Epidermal melanocyte (primary cell): Measurements from ENCODE around the gene OGFOD2.

Source experiments
- DNase-seq: peaks from one replicate; pipeline ENCODE4 v3.0.0; 2011; ENCODE audit warnings: low spot score; ENCODE audit not compliant: insufficient read length

The OGFOD2 gene

GRCh38 chr12:122977153-122977552, 2.1 kb downstream of the OGFOD2 start:
- no peak for DNase-seq

GRCh38 chr12:122977655-122978392, 2.8 kb downstream of the OGFOD2 start:
- no peak for DNase-seq

GRCh38 chr12:122978507-122978955, 3.5 kb downstream of the OGFOD2 start:
- no peak for DNase-seq

GRCh38 chr12:122979001-122979907, 4.2 kb downstream of the OGFOD2 start:
- DNase-seq, result no peak

GRCh38 chr12:122979908-122980182, 4.8 kb downstream of the OGFOD2 start:
- DNase-seq, result no peak

- DNase-seq, result peak; percentile 83
These were observed 5.4 kb downstream of the OGFOD2 start, which contains the start of gene ARL6IP4 for GRCh38 chr12:122980183-122981035. Gene ARL6IP4 (plus strand): TSS chr12:122980681. CDS start chr12:122981140, 459 bp downstream.

GRCh38 chr12:122981036-122981471, 6.0 kb downstream of the OGFOD2 start:
- DNase-seq, result no peak

GRCh38 chr12:122981587-122982476, 6.8 kb downstream of the OGFOD2 start:
- no peak for DNase-seq

GRCh38 chr12:122982477-122982815, 7.4 kb downstream of the OGFOD2 start:
- no peak for DNase-seq

GRCh38 chr12:122982963-122983788, 8.1 kb downstream of the OGFOD2 start:
- DNase-seq, result no peak

GRCh38 chr12:122983789-122984515, 8.9 kb downstream of the OGFOD2 start:
- DNase-seq, result no peak

- DNase-seq, result no peak
These were observed 9.7 kb downstream of the OGFOD2 start for GRCh38 chr12:122984612-122985337.

GRCh38 chr12:122985338-122986257, 10.6 kb downstream of the OGFOD2 start:
- DNase-seq, result no peak

- no peak for DNase-seq
These were observed 11.3 kb downstream of the OGFOD2 start for GRCh38 chr12:122986258-122986871.

- no peak for DNase-seq
These were observed 12.3 kb downstream of the OGFOD2 start for GRCh38 chr12:122987086-122987951.

GRCh38 chr12:122988036-122988435, 13.0 kb downstream of the OGFOD2 start:
- no peak for DNase-seq
